GM12865 (cell line): Measurements from ENCODE around the gene EIF2B1.
A peak's percentile ranks its signal among the peaks of the same experiment; 100 is the strongest.

Source experiments
- DNase-seq: peaks from one replicate; pipeline ENCODE4 v3.0.0; 2010; ENCODE audit warnings: low read depth
- H3K4me3 ChIP-seq: 2 replicates; pipeline ENCODE4 v1.5.1; 2011; ENCODE audit warnings: mild to moderate bottlenecking, low read depth, low read length, control low read depth
- TF ChIP-seq, protein P1 (sequence below): IDR thresholded peaks from 2 replicates; pipeline ENCODE4 v1.5.1; 2011; ENCODE audit warnings: low read length, control low read depth, low read depth, inconsistent platforms; ENCODE audit not compliant: insufficient read depth; ENCODE audit errors: missing control alignments

Gene EIF2B1

GRCh38 chr12:123602651-123603195 is 30.8 kb downstream of the EIF2B1 start:
- peak overlapping the region; percentile 97 for H3K4me3 ChIP-seq
- TF ChIP-seq, protein P1, sequence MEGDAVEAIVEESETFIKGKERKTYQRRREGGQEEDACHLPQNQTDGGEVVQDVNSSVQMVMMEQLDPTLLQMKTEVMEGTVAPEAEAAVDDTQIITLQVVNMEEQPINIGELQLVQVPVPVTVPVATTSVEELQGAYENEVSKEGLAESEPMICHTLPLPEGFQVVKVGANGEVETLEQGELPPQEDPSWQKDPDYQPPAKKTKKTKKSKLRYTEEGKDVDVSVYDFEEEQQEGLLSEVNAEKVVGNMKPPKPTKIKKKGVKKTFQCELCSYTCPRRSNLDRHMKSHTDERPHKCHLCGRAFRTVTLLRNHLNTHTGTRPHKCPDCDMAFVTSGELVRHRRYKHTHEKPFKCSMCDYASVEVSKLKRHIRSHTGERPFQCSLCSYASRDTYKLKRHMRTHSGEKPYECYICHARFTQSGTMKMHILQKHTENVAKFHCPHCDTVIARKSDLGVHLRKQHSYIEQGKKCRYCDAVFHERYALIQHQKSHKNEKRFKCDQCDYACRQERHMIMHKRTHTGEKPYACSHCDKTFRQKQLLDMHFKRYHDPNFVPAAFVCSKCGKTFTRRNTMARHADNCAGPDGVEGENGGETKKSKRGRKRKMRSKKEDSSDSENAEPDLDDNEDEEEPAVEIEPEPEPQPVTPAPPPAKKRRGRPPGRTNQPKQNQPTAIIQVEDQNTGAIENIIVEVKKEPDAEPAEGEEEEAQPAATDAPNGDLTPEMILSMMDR: no peak
- peak; percentile 47 for DNase-seq

DNA sequence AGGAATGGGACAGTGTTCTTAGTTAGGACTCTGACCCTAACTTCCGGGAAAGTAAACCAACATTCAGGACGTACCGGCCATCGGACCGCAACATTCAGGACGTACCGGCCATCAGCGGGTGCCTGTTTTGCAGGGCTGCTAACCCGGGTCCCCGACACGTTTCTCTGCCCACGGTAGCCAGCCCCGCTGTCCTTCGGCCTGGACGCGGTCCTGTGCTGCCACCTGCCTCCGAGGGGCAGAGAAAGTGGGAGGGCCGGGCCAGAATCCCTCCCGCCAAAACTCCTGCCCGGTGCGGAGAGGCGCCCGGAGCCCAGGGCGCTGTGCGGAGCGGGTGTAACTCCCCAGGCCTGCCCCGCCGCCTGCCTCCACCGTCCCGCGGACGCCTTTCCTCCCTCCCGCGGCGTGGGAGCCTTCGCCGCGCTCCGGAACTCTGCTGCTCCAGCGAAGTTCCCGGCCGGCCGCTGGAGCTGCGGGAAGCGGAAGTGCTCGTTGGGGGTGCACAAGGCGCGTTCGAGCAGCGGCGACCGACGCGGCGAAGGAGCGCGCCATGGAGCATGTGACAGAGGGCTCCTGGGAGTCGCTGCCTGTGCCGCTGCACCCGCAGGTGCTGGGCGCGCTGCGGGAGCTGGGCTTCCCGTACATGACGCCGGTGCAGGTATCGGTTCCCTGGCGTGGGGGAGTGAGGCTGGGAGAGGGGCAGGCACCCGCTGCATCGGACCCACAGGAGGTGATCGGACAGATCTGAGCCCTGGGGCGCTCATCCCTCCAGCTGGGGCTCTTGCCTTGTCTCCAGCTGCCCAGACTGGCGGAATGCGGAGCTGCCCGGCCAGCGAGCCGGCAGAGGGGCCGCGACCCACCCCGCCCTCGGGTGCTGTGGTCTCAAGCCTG is 31.6 kb downstream of the EIF2B1 start, which contains the start of gene DDX55:
Gene DDX55 (plus strand): TSS at position 498 of the 888 bp plus-strand sequence. CDS start 50 bp downstream, at position 548.
- H3K4me3 ChIP-seq: peak within 1 kb of the TSS; percentile 97
- TF ChIP-seq, protein P1: peak; percentile 18
- DNase-seq: peak; percentile 93

- no peak overlapping the region for H3K4me3 ChIP-seq
- TF ChIP-seq, protein P1: no peak
- no peak for DNase-seq
Measured at GRCh38 chr12:123599721-123600120, 33.8 kb downstream of the EIF2B1 start.

- no peak overlapping the region for H3K4me3 ChIP-seq
- TF ChIP-seq, protein P1: no peak
- DNase-seq: no peak
Measured at GRCh38 chr12:123599310-123599709, 34.2 kb downstream of the EIF2B1 start.

GRCh38 chr12:123598522-123598921 is 35.0 kb downstream of the EIF2B1 start:
- H3K4me3 ChIP-seq: no peak overlapping the region
- TF ChIP-seq, protein P1: no peak
- peak; percentile 44 for DNase-seq

DNA sequence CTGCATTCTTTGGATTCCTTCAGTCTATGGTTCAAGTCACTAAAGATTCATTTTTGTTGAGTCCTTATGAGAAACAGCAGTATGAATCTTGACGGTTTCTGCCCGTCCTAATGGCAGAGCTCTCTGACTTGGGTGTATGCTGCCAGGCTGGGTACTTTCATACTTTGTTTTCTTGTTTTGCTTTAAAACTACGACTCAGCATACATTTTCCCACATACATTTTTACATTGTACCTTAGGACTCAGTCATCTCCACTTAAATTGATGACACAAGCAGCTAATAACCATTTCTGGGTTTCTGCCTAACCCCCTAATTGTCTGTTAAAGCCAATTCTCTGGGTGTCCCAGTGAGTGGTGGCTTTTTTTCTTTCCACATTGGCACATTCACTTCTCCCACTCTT is 36.4 kb downstream of the EIF2B1 start:
- no peak overlapping the region for H3K4me3 ChIP-seq
- DNase-seq: no peak
- TF ChIP-seq, protein P1: no peak
